Stromal cell of bone marrow (primary cell): ENCODE results near the gene CD7.

Source experiments
- DNase-seq: peaks from one replicate; pipeline ENCODE4 v3.0.0-alpha.2; 2012; ENCODE audit warnings: low read depth

CD7 gene

DNA sequence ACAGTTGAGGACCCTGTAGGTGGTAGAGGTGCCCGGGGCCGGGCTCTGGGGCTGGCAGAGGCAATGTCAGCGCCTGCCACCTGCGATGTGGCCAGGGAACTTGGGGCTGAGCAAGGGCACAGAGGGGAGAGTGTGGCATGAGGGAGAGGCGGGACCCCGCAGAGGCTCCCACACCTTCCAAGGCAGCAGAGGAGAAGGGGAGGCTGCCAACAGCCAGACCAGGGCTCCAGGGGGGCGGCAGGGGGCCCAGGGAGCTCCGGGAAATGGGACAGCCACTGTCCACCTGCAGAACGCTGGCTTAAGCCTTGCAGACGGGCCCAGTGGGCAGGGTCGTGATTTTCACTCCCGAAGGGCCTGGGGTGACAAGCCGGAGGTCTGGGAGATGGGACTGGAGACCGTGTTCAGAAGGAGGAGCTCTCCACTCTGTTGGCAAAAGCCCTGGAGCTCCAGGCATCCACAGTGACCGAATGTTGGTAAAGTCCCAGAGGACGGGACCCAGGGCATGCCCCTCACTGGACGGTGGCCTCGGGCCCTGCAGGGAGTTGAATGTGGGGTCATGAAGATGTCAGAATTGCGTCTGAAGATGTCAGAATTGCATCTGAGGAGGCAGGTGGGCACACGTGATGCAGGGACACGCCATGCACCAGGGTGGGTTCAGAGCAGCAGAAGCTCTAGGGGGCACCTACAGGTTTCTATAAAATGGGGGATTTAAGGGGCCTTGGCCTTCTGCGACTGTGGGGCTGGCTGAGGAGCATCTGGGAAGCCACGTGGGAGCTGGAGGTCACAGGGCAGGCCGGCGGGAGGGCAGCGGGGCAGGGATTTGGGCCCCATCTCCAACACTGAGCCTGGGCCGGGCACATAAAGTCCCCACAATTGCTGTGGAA is 18.6 kb downstream of the CD7 start:
- DNase-seq, result no peak

DNA sequence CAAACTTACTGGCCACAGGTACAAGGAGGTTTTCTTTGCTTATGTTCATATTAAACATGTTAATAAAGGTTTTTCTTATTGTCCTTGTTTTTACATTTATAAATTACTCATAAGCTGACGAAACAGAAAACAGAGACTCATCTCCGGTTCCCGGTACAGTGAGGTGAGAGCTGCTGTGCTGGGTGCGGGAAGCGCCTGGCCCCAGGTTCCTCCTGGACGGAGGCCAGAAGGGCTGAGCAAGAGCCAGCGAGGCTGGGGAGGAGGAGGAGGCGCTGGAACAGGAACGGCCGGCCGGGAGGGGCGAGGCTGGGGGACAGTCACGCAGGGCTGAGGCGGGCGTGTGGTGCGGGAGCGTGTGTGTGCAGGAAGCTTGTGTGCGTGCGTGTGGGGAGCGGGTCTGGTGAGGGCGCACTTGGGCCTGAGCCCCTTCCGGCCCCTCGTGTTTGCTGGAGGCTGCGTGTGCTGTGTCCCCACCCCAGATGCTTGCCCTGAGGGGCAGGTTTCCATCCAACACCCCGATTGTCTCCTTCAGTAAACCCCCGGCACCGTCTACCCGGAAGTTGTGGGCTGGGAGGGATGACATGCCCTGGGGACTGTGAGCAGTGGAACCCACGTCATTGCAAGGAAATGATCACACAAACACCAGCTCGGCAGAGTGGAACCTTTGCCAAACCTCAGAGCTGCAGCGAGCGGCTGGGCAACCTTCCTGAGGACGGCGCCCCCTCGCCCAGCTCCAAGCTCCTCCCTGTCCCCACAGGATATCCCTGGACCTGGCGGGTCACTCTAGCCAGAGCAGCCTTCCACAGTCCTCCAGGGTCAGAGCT is 19.5 kb downstream of the CD7 start:
- DNase-seq, result peak; percentile 89

DNA sequence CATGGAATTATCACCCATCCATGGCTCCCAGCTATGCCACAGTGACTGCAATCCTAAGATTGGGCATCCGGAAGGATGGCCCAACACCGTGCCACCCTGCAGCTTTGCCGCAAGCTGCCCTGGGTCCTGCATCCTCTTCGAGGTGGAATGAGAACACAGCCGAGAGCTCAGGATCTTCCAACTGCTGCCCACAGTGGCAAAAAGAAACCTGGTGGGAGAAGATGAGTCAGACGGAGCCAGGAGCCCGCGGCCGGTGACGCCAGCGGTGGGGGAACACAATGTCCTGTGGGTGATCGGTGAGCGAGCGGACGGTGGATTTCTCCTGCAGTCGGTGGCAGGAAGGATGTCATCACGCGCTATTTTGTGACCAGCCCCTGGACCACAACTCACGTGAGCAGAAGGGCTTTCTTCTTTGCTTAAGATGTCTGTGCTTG is 20.1 kb downstream of the CD7 start:
- peak; percentile 57 for DNase-seq

DNA sequence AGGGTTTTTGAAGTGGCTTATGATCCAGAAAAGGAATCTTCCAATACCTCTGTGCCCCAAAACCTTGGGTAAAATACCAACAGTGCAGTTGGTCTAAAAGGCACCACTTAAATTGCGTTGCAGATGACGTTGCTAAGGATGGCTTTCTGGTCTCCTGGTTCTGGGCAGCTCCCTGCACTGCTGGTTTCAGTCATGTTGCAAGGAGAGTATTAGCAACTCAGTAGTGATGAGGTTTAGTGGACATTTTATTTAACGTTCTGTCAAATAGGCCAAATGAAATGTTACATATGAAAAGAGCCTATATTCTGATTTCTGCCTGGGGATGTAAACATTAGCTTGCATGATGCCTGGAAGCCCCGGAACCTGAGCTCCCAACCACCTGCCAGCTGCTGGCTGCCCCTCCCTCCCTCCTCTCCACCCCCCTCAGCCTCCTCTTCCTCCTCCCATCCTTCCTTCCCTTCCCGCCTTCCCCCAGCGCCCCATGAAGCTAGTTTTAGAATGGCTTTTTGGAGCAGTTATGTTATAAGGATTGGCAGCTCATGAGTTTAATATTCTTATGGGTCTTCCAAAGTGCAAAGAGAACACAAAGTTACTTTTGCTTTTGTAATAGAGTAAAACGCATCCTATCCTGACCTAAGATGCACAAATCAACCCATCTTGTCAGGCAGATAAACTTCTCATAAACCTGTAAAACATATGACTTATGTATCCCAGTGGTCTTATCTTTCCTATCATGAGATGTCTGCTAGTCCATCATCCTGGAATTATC is 20.7 kb downstream of the CD7 start:
- DNase-seq, result no peak

DNA sequence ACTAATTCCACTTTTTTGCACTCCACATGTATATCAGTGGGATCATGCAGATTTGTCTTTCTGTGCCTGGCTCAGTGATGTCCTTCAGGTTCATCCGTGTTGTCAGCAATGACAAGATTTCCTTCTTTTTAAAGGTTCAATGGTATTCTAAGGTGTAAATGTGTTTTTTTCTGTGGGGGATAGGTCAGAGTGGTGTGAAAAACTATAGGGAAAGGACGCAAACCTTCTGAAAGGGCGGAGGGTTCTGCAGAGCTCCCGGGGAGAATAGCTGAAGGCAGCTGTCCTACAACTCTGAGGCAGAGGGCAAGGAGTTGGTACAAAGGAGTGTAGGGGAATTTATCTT is 22.0 kb downstream of the CD7 start:
- DNase-seq, result no peak

DNA sequence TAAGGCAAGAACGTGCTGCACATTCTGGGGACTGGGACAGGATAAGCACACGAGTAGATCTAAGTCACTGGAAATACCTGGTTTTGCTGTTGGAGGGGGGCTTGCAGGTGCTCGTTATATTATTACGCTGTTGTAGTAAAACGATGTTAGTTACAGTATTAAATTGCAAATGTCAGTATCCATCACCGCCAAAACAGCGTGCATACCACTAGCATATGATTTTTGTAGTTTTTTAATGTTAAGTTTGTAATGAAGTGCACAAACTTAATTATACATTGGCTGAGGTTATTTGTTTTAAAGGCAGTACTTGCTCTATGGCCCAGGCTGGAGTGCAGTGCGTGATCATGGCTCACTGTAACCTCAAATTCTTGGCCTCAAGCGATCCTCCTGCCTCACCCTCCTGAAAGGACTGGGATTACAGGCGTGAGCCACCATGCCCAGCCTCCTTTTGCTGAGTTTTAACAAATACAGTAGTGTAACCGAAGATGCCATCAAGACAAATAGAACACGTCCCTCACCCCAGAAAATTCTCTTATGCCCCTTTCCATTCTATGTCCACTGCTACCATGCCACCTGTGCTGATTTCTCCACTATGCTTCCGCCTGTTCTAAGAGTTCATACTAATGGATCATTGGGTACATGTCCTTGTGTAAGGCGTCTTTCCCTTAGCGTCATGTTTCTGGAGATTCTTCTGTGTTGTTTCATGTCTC is 23.2 kb downstream of the CD7 start:
- no peak for DNase-seq

DNA sequence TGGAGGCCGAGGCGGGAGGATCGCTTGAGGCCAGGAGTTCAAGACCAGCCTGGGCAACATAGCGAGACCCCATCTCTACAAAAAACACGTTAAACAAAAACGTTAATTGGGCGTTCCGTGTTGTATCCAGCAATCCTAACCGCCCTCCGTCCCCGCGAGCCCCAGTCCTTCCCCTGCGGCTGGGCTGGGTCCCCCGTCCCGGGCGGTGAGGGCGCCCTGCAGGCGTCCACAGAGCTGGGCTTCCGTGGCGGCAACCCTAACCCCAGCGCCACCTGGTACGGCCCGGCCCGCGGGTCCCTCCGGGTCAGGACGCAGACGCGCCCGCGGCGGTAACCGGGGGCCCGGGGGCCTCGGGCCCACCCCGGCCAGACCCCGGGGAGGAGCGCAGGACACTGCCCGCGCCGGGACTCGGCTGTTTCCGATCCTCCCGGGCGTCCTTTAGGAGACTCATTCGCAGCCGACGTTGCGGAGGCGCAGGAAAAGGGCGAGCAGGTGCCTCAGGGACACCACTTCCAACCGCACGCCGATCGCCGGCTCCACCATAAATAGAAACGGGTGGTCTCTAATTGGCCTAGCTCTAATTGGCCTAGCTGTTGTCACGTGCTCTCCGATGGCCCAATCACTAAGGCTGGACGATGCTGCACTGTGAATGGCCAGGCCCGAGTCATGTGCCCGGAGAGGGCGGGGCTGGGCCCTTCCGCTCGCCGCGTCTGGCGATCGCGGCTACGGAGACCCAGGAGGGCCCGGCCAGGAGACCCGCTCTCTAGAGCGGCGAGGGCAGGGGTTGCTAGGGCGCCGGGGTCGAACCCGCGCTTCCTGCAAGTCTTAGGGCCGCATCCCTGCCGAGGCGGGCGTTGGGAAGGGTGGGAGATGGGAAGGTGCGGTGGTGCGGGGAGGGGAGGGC is 24.9 kb downstream of the CD7 start:
- DNase-seq, result peak; percentile 97

DNA sequence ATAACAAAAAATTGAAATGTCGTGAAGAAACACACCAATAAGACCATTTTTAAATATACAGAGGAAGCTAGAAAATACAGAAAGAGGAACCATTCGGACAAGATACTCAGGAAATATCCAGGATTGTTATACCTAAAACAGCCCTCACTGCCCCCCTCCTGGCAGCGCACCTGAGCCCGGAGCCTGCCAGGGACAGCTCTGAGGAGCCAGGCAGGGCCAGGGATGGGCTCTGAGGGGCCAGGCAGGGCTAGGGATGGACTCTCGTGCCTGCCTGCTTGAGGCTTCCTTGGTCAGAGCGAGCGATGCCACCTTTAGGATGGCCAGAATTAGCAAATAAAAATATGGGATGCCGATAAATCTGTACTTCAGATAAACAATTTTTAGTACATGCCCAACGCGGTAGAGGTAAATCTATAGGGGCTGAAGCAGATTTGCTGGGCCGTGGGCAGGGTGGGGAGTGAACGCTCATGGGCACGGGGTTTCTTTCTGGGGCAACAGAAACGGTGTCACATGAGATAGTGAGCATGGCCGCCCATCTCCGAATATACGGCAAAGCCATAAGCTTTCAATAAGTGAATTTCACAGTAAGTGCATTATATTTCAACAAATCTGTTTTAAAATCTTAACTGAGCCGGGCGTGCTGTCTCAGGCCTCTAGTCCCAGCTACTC is 25.7 kb downstream of the CD7 start:
- DNase-seq, result no peak

DNA sequence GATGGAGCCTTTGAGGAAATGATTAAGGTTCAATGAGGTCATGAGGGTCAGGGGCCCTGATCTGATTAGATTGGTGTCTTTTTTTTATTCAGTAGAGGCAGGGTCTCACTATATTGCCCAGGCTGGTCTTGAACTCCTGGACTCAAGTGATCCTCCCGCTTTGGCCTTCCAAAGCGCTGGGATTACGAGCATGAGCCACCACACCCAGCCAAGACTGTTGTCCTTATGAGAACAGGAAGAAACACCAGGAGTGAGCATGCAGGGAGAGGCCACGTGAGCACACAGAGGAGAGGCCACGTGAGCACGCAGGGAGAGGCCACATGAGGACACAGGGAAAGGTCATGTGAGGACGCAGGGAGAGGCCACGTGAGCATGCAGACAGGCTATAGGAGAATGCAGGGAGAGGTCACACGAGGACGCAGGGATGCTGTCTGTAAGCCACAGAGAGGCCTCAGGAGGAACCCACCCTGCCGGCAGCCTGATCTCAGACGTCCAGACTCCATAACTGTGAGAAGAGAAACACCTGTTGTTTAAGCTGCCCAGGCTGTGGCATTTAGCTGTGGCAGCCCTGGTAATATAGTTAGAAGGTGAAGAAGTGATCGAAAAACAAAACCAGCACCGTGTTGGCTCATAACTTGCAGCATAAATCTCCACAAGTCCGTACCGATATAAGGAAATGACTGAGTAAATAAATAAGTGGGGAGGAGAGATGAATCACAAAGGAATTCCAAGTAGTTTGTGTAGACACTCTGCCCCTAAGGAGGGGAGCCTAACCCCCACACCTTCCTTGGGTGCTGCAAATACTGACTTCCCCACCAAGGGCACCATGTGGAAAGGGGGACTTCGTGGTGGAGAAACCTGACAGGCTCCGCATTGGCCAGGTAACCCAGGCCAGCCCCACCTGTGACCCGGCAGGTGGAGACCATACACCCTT is 29.3 kb downstream of the CD7 start:
- peak; percentile 55 for DNase-seq

DNA sequence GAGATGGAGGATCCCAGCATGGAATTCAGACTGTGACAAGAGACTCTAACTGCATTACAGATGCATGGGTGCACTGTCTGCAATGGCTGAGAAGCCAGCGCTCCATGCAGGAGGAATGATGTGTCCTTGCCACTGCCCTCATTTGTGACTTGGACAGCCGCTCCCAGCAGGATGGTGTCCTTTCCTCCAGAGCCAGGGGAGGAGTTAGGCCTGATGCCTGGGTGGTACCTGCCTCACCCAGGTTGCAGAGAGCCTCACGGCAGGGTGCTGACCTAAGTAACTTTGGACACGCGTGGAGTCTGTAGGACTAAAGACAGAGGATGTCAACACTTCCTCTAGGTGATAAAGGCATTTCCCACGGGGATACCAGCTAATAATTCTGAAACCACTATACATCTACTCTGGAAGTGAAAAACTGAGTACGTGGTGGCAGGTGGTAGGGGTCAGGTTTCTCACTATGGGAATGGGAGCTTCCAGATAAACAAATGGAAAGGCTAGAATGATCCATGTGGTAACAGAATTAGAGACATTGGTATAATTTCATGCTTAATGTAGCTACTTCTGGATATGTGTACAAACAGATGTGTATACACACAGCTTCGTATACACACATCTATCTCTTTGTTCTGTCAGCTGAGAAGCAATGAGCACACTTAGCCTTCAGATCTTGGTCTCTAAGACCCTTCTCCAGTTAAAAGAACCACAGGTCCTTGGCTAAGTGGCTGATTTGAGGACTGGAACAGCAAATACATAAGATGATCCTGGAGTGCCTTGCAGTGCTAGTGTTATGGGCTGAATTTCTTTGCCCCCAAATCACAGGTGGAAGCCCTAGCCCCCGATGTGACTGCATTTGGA is 30.2 kb downstream of the CD7 start:
- no peak for DNase-seq

DNA sequence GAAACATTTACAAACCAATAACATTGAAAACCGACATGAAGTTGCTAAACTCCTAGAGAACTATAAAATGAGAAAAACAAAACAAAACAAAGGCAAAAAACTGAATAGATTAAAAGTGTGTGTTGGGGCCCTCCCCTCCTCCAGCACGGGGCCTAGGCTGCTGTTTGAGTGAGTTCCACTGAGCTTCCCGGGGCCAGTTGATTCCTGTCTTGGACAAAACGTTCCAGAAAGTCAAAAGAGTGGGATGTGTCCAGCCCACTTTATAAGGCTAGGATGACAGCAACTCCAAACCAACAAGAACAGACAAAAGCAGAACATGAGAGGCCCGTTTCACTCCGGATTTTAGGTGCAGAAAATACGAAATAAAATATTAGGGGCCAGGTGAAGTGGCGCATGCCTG is 32.3 kb downstream of the CD7 start:
- DNase-seq, result no peak

DNA sequence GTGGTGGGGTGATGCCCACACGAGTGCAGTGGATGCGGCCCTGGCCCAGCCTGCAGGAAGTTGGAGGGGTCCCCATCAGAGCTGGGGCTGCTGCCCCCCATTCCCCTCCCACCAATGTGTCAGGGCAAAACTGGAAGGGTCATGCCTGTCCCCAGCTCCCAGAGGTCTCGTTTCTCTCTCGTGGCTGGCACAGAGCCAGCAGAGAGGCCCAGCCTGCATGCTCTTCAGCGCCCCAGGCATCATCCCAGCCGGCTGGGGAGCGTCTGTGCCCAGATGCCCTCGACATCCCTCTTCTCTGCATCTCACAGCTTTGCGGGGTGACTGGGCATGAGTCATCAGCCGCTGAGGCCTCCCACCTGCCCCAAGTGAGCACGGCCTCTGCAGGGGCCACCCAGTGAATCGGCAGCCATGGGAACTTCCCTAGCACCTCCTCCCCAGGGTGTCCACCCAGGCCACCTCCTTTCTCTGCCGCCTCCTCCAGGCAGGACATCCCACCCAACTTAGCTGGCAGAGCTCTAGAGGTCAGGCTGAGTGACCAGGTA is 34.1 kb downstream of the CD7 start:
- DNase-seq, result no peak

DNA sequence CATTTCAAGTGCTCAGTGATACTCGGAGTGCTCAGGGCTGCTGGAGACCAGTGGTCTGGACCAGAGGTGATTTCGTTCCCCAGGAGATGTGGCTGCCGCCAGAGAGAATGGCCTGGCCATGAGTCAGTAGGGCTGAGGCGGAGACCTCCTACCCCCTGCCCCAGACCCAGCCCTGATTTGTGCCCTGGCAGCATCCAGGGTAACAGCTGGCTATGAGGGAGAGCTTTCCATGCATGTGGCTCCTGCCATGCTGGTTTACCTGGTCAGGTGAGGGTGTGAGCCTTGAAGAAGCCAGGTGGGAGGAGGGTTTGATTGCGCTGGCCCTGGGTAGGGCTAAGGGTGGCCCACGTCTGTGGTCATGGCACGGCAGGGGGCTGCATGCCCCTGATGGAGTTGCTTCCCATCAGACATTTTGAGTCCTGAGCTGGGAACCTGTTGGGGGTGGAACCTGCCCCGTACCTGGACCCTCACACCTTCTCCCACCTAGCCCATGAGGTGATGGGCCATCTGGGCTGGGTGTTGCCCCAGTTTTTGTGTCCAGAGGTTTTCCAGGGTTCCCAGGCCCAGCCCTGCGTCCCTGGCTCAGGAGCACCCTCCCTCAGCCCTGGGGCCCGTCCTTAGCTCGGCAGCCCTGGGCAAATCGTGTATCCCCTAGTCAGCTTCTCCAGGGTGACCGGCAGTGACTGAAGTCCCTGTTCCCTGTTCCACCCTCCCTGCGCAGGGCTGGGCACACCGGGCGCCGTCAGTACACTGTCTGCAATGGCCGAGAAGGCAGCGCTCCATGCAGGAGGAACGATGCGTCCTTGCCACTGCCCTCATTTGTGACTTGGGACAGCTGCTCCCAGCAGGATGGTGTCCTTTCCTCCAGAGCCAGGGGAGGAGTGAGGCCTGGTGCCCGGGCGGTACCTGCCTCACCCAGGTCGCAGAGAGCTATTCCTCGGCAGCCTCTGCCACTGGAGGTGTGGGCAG is 34.9 kb downstream of the CD7 start:
- no peak for DNase-seq

DNA sequence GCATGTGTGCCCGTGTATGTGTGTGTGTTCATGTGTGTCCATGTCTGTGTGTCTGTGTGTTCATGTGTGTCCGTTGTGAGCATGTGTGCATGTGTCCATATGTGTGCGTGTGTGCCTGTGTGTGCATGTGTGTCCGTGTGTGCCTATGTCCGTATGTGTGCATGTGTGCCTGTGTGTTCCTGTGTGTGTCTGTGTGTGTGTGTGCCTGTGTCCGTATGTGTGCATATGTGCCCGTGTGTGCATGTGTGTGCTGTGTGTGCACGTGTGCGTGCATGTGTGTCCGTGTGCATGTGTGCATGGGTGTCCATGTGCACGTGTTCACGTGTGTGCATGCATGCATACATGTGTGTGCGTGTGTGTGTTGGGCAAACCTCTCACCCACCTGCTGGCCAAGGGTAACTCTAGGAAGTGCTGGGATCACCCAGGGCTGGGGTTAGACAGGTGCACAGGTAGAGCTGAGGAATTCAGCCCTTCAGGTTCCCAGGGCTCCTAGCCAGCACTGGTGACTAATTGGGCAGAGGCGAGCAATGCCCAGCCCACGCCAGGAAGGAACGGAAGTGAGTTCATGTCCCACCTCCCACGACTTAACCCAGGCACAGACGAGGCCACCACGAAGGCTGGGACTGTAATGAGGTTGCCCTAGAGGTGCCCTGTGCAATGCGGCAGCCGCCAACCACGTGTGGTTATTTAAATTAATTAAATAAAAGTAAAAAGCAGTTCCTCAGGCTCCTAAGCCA is 35.7 kb downstream of the CD7 start:
- DNase-seq, result no peak

DNA sequence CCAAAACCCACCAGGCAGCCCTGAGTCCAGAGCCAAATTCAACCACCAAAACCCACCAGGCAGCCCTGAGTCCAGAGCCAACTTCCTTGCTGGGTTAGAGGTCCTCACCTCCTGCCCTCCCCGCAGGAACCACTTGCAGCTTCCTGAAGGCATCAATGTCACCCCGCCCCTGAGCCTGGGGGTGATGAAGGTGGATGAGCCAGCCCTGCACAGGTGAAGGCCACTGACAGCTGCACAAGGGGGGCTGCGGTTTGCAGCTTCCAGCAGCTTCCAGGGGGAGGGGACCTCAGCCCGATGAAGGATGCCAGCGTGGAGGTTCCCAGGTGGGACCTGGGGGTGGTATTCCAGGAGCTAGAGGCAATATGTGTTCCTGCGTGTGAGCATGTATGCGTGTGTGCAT is 36.3 kb downstream of the CD7 start:
- no peak for DNase-seq

DNA sequence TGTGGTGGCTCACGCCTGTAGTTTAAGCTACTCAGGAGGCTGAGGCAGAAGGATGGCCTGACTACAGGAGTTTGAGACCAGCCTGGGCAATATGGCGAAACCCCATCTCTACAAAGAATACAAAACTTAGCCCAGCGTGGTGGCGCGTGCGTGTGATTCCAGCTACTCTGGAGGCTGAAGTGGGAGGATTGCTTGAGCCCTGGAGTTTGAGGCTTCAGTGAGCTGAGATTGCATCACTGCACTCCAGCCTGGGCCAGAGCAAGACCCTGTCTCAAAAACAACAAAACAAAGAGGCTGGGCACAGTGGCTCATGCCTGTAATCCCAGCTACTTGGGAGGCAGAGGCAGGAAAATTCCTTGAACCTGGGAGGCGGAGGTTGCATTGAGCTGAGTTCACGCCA is 36.9 kb downstream of the CD7 start:
- no peak for DNase-seq
